GM19328 (cell line): ENCODE data around the gene FBXW11.

ENCODE experiments used
- ATAC-seq: cut with Tn5 transposase; IDR thresholded peaks from one replicate; pipeline ENCODE4 v1.9.1; 2021; ENCODE audit warnings: mild to moderate bottlenecking, moderate library complexity; ENCODE audit not compliant: unreplicated experiment

The FBXW11 gene

DNA sequence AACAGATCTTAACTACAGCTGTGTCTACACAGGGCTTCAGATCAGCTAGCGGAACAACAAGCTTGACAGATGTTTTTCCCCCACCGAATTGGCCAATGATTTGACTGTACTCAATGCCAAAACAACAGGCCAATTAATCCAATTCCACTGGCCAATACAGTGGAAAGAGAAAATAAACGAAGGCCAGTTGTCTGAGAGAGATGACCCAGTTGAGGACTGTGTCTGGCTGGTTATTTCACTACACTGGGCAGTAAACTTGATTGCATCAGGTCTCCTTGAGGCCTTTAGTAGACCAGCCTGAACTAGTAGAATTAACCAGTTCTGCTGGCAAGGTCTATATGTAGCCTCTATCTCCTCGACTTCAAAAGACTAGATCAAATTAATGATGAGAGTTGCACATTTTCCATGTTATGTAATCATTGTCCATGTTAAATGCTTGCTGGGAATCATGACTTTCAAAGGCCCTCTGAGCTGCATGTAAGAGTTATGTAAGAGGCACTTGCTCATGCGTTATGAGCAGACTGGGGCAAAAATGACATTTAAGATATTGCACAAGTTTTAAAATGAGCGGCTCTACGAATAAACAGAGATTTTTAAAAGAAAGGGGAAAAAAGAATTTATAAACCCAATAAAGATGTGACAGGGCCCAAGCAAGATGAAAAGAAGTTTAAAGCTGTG is 192.5 kb downstream of the FBXW11 start:
- ATAC-seq, result no peak

DNA sequence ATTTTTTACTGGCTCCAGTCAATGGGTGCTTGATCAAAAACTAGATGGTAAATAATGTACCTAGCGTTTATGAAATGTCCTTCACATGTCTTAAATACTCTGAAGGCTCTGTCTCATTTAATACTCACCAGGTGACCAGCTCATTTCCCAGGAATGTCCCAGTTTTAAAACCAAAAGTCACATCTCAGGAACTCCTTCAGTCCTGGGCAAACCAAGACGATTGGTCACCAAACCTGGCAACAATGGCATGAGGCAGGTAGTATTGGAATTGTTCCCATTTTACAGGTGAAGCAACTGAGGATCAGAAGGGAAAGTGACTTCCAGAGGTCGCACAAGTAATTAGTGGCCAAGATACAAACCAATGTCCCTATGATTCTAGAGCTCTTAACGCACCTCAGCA is 193.2 kb downstream of the FBXW11 start:
- no peak for ATAC-seq
